GM23248 (cell line): ENCODE results near the gene ROR1. TPM values are rescaled to one million over a fixed set of nuclear protein-coding genes. Genes with fewer than 3 reads are reported as not detected.
A peak's percentile ranks its signal among the peaks of the same experiment; 100 is the strongest.

ENCODE experiments used
- DNase-seq: peaks from one replicate; pipeline ENCODE4 v3.0.0-alpha.2; 2015
- H2AFZ ChIP-seq: fragments of 200-600 bp; sonication (generic); 2 replicates; pipeline ENCODE4 v1.6.1; 2016; ENCODE audit warnings: antibody characterized with exemption
- H3F3A ChIP-seq: fragments of 200-600 bp; sonication (generic); 2 replicates; pipeline ENCODE4 v1.6.1; 2016; ENCODE audit warnings: mild to moderate bottlenecking, antibody characterized with exemption, mixed run types; ENCODE audit not compliant: insufficient read depth
- H3K27ac ChIP-seq: fragments of 200-600 bp; sonication (generic); 2 replicates; pipeline ENCODE4 v1.5.1; 2016; ENCODE audit warnings: mild to moderate bottlenecking
- H3K27me3 ChIP-seq: fragments of 200-600 bp; sonication (generic); replicated peaks from 2 replicates; pipeline ENCODE4 v1.6.1; 2016; ENCODE audit warnings: mild to moderate bottlenecking; ENCODE audit not compliant: insufficient read depth
- H3K36me3 ChIP-seq: fragments of 200-600 bp; sonication (generic); 2 replicates; pipeline ENCODE4 v1.6.1; 2016; ENCODE audit warnings: low read depth, mild to moderate bottlenecking
- H3K4me1 ChIP-seq: fragments of 200-600 bp; sonication (generic); 2 replicates; pipeline ENCODE4 v1.6.1; 2016; ENCODE audit warnings: mild to moderate bottlenecking; ENCODE audit not compliant: insufficient read depth
- H3K4me2 ChIP-seq: fragments of 200-600 bp; sonication (generic); one replicate; pipeline ENCODE4 v1.6.1; 2016; ENCODE audit warnings: mild to moderate bottlenecking; ENCODE audit not compliant: unreplicated experiment
- H3K4me3 ChIP-seq: fragments of 200-600 bp; sonication (generic); 2 replicates; pipeline ENCODE4 v1.5.1; 2016; ENCODE audit warnings: mild to moderate bottlenecking
- H3K79me2 ChIP-seq: fragments of 200-600 bp; sonication (generic); 2 replicates; pipeline ENCODE4 v1.6.1; 2016; ENCODE audit warnings: mild to moderate bottlenecking; ENCODE audit not compliant: insufficient read depth
- H3K9ac ChIP-seq: fragments of 200-600 bp; sonication (generic); 2 replicates; pipeline ENCODE4 v1.6.1; 2016; ENCODE audit warnings: mild to moderate bottlenecking
- H3K9me2 ChIP-seq: fragments of 200-600 bp; sonication (generic); 2 replicates; pipeline ENCODE4 v1.6.1; 2016; ENCODE audit warnings: mixed run types, mild to moderate bottlenecking, moderate library complexity; ENCODE audit not compliant: insufficient read depth
- H3K9me3 ChIP-seq: fragments of 200-600 bp; sonication (generic); one replicate; pipeline ENCODE4 v1.6.1; 2017; ENCODE audit warnings: low read depth
- H4K20me1 ChIP-seq: fragments of 200-600 bp; sonication (generic); 2 replicates; pipeline ENCODE4 v1.6.0; 2016; ENCODE audit not compliant: insufficient read depth
- EZH2 ChIP-seq: fragments of 200-600 bp; sonication (generic); IDR thresholded peaks from 2 replicates; pipeline ENCODE4 v1.6.1; 2018; ENCODE audit warnings: antibody characterized with exemption, mild to moderate bottlenecking; ENCODE audit not compliant: insufficient read depth, poor library complexity, severe bottlenecking
- EZH2phosphoT487 ChIP-seq: fragments of 200-600 bp; sonication (generic); IDR thresholded peaks from 2 replicates; pipeline ENCODE4 v1.6.1; 2018; ENCODE audit warnings: antibody characterized with exemption, moderate library complexity, mild to moderate bottlenecking, low read depth; ENCODE audit not compliant: insufficient read depth
- WGBS, 2 experiments: methylation state at CpG; one replicate each; pipeline ENCODE4 v1.1.6; 2015 to 2017; ENCODE audit warnings: low lambda C conversion rate in 2 of 2, low coverage in 1 of 2; ENCODE audit errors: missing lambda C conversion rate in 2 of 2; 5-methylcytosine and 5-hydroxymethylcytosine counted together
- in situ Hi-C: fragments of 300-500 bp; cut with MboI; formaldehyde crosslinking; loops from 2 replicates; pipeline ENCODE4 v1.15.0; 2020
- polyA plus RNA-seq: library from polyadenylated mRNA; unstranded; fragments of >200 nt; fragmentation: Nextera tagmentation; extraction: Ambion mirVana; gene quantifications from 2 replicates; pipeline ENCODE4 v1.2.1, GENCODE V29; 2016
- total RNA-seq: library from RNA; depleted of rRNA; stranded (reverse); fragments of >200 nt; shearing (Covaris generic); gene quantifications from 2 replicates; pipeline ENCODE4 v1.2.3, GENCODE V29; 2014

The ROR1 gene
- total and polyA plus RNA-seq, 2 experiments from 2014 or later, result 12.0 to 13.3 TPM

DNA sequence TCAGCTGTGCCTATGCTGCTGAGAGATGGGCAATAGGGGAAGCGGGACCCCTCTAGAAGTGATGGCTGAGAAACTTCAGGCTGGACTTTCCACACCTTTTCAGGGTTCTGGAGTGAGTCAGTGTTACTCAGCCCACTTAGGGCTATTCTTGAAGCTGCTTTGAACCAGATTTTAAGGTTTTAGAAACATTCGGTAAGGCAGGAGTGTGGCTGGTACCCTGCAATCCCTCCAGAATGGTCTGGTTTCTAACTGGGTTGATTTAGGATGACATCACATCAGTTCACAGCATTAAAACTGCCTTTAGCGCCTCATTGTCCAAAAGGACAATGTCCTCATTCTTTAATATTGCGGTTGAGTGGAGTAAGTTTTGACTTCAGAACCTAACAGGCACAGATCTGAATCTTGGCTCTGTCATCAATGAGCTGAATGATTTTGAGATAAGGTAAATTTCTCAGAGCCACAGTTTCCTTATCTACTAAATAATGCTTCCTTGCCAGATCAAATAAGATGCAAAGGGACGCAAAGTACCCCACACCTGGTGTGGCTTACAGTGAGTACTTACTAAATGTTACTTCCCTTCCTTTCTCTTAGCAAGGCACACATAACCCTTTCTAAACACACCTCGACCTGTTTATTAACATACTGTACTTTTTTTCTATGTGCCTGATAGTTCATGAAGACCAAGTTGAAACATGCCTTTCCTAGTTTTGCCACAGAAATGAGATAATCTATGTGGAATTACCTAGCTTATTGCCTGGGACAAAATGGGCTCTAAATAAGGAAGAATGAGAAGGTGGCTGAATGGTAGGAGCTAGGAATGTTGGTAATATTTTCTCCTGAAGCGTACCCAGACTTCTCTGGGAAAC lies 209.8 kb downstream of the ROR1 start:
- H3K27me3 ChIP-seq, result no peaks in the 10 kb centered on the region
- WGBS, 2 experiments, result 70 to 74% methylated on average over 7 of the region's 7 CpGs
- no peak for TF ChIP-seq EZH2phosphoT487
- no peaks in the 10 kb centered on the region for H3K9me3 ChIP-seq
- in situ Hi-C loops, result no loop called here
- H3K9ac ChIP-seq, result no peak overlapping the region
- H3K4me1 ChIP-seq, result peaks cover 26% of the 10 kb centered on the region
- H4K20me1 ChIP-seq, result no peaks in the 10 kb centered on the region
- no peaks in the 10 kb centered on the region for H3K36me3 ChIP-seq
- no peak overlapping the region for H2AFZ ChIP-seq
- H3K9me2 ChIP-seq, result no peaks in the 10 kb centered on the region
- DNase-seq, result peak; percentile 23
- no peak overlapping the region for H3K27ac ChIP-seq
- no peak overlapping the region for H3K4me3 ChIP-seq
- no peak overlapping the region for H3K4me2 ChIP-seq
- H3K79me2 ChIP-seq, result no peaks in the 10 kb centered on the region
- no peaks in the 10 kb centered on the region for H3F3A ChIP-seq

DNA sequence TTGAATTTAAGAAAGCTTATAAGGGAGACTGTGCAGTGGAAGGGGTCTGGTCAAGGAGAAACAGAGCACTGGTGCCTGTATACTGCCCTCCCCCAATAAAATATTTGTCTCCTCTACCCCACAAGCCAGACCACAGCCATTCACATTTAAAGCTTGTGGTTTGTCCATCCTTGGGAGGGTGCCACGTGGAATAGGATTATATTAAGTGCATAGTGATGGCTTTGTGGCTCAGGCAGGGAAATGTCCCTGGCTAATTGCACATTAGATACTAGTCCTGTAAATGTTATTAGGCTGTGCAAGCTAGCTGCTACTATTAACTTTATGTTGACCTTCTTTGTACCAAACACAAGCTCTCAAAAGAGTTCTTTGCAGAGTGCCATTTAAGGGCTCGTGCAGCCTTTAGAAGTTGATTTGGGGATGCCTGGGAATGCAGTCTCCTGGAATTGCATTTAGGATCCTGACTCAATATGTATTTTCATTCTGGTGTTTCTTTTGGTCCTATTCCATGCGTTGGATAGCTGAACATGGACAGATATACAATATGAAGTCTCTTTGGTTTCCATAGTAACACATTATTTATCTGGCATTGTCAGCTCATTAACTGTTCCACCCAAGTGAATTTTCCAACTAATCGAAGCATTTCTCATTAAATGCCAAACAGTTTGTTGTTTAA lies 210.6 kb downstream of the ROR1 start:
- Histone ChIP-seq H3K36me3 (no peaks in the 10 kb centered on the region), H2AFZ (no peak overlapping the region)

DNA sequence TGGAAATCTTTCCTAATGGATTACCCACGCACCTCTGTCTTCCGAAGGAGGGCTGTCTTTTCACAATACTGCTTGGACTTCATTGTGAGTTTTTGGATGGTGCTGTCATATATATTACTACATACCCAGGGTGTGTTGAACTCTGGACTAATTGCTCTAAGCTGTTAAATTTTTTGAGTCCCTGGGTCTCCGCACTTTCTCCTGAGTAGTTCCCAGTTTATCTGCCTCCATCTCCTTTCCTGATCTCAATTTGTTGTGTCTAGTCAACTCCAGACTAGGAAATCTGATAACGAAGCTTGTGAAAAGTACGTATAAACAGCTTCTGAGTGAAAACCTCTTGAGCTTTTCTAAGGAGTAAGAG lies 211.1 kb downstream of the ROR1 start:
- H2AFZ ChIP-seq, result no peak overlapping the region
- 0 out of 2 replicates have a peak overlapping the region, but pooled peaks have one; percentile 25 for H3K4me3 ChIP-seq
- H3K9me3 ChIP-seq, result no peaks in the 10 kb centered on the region
- 0 out of 2 replicates have a peak, but pooled peaks cover 2% of the 10 kb centered on the region for H3K79me2 ChIP-seq
- no peak overlapping the region for H3K9ac ChIP-seq
- TF ChIP-seq EZH2phosphoT487, result no peak
- no peak for TF ChIP-seq EZH2
- no peaks in the 10 kb centered on the region for H4K20me1 ChIP-seq
- peak overlapping the region; percentile 14 for H3K27ac ChIP-seq
- H3K4me2 ChIP-seq, result peak overlapping the region; percentile 10
- peaks cover 26% of the 10 kb centered on the region for H3K4me1 ChIP-seq
- H3K27me3 ChIP-seq, result no peaks in the 10 kb centered on the region
- peak; percentile 64 for DNase-seq
- in situ Hi-C loops, result no loop called here
- H3K36me3 ChIP-seq, result no peaks in the 10 kb centered on the region
- 37% methylated on average over 5 of the region's 5 CpGs for WGBS, 2 experiments
- no peaks in the 10 kb centered on the region for H3F3A ChIP-seq
- no peaks in the 10 kb centered on the region for H3K9me2 ChIP-seq

More for the DNA sequence above, 210.6 kb downstream of the ROR1 start:
- TF ChIP-seq EZH2phosphoT487 (no peak), EZH2 (no peak)
- Histone ChIP-seq H3F3A (no peaks in the 10 kb centered on the region), H3K27ac (peak overlapping the region; percentile 14), H3K9me3 (no peaks in the 10 kb centered on the region), H3K9ac (no peak overlapping the region), H3K4me2 (peak overlapping the region; percentile 10), H3K79me2 (no peaks in the 10 kb centered on the region), H3K27me3 (no peaks in the 10 kb centered on the region), H3K4me1 (peaks cover 26% of the 10 kb centered on the region), H3K9me2 (no peaks in the 10 kb centered on the region), H3K4me3 (0 out of 2 replicates have a peak overlapping the region, but pooled peaks have one; percentile 25), H4K20me1 (no peaks in the 10 kb centered on the region)
- WGBS, 2 experiments, result 28 to 32% methylated on average over 4 of the region's 4 CpGs
- in situ Hi-C loops, result no loop called here
- peak; percentile 48 for DNase-seq

DNA sequence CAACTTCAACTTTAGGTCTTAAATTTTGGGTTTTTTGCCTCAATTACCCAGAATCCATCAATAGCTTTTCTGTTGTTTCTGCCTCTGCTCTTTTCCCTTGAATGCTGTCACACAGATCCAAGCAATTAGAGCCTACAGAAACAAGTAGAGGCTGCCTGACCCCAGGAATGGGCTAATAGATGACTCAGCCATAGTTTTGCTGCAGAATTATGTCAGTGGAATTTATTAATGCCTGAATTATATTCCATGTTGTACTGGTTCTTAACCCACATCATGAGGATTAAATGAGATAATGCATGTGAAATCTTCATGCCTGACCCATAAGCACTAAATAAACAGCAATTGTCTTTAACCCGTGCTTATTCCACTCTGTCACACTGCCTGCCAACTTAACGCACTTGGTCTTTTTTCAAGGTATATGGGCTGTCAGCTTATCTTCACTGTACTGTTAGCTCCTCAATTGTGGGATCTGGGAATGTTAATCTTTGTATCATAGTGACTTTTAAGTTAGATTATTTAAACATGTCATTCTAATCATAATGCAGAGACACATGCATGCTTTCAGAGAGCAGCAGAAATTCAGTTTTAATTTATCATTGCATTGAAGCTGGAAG lies 213.3 kb downstream of the ROR1 start:
- DNase-seq, result peak; percentile 57
- H3K27me3 ChIP-seq, result no peaks in the 10 kb centered on the region
- no peaks in the 10 kb centered on the region for H3K36me3 ChIP-seq
- no peak overlapping the region for H3K4me3 ChIP-seq
- no peak overlapping the region for H3K27ac ChIP-seq
- H3K4me2 ChIP-seq, result no peak overlapping the region
- H3K9me2 ChIP-seq, result no peaks in the 10 kb centered on the region
- H3K9ac ChIP-seq, result no peak overlapping the region
- H3K79me2 ChIP-seq, result 0 out of 2 replicates have a peak, but pooled peaks cover 3% of the 10 kb centered on the region
- H3K9me3 ChIP-seq, result no peaks in the 10 kb centered on the region
- no peak overlapping the region for H2AFZ ChIP-seq
- 48 to 53% methylated on average over 2 of the region's 2 CpGs for WGBS, 2 experiments
- no peaks in the 10 kb centered on the region for H4K20me1 ChIP-seq
- no peaks in the 10 kb centered on the region for H3F3A ChIP-seq
- TF ChIP-seq EZH2phosphoT487, result no peak
- no peak for TF ChIP-seq EZH2
- in situ Hi-C loops, result no loop called here
- H3K4me1 ChIP-seq, result peaks cover 26% of the 10 kb centered on the region
